NCI-H2171 treated with DMSO at 0.1 percent for 48 hours (cell line): ENCODE results near the gene PBX4.
"Not testable (repeated sequence)": the region's sequence is repeated elsewhere in the genome, so short reads cannot be mapped to it uniquely, and the experiment has no call there.

Experiments
- DNase-seq: peaks from one replicate; lab custom pipeline; 2025; lab: John Stamatoyannopoulos, UW

PBX4 gene

DNA sequence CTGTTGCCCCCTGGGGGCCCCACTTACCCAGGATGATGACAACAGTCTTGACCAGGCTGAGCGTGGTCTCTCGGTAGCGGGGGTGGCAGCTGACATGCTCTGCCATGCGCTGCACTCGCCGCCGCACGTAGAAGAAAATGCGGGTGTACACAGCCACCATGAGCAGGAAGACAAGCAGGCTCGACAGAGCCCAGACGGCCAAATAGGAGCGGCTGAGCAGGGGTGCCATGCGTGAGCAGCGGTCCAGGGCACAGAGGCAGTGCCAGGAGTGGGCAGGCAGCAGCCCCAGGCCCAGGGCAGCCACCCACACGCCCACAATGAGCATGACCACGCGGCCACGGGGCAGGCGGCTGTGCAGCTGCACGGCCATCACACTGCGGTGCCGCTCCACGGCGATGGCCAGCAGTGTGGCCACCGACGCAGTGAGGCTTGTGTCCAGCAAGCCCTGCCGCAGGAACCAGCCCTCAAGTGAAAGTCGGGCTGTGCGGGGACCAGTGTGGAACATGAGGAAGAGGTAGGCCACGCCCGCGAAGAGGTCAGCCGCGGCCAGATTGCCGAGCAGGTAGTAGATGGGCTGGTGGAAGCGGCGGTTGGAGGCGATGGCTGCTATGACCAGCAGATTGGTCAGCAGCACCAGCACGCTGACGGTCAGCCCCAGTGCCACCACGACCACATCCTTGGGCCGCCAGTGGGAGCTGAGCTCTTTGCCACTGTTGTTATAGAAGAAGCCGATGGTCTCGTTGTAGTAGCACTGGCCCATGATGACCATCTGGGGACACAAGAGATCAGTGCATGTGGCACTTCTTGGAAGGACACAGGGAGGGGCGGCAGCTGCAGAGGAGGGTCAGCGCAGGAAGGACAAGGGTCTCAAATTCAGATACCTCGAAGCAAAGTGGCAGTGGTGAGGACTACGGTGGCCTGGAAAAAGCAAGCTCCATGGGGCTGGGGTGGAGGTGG is 8.3 kb upstream of the PBX4 start:
- no peak for DNase-seq

DNA sequence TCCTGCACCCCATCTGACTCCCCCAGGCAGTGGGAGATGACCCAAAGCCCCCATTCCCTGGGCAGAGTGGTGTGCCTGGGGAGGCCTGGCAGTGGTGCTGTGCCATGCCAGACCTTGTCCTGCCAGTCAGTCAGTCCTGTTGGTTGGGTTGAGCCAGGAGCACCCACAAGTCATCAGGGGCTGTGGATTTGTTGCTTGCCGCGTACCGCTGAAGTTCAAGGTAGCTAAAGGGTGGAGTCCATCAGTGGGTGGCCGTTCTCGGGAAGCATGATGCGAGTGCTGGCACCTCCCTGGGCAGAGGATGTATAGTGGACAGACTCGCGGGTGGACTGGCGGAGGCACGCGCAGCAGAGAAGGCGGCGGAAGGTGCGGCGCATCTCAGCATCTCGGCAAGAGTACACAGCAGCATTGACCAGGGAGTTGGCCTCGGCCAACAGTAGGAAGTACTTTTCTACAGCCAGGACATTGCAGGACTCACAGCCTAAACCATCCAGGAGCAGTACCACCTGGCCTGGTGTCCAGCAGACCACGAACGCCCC is 5.6 kb upstream of the PBX4 start:
- DNase-seq, result no peak

DNA sequence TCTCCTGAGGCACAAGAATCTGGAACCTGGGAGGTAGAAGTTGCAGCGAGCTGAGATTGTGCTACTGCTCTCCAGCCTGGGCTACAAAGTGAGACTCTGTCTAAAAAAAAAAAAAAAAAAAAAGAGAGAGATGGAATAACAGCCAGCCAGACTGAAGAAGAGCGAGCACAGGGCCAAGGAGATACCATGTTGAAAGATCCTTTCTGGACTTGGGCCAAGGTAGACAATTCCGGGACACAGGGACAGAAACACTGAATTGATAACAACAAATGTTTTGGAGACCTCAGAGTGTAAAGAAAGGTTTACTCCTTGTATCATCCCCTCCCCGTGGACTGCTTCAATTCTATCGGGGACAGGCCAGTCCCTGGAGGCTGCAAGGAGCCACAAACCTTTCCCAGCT is 4.9 kb upstream of the PBX4 start:
- DNase-seq, result no peak

DNA sequence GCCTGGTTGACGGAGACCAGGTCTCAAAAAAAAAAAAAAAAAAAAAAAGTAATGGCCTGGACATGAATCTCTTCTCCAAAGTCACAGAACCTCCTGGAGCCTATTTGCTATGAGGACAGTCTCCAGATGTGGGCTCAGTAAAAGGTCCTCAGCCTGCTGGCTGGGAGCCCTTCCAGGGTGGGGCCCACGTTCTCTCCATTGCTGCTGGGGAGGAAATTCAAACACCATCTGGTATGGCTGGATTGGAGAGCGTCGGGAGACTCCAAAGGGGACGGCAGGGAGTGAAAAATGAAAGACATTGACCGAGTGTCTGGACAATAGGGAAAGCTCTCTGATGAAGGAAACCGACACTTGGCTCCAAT is 1.3 kb upstream of the PBX4 start:
- DNase-seq, result no peak

DNA sequence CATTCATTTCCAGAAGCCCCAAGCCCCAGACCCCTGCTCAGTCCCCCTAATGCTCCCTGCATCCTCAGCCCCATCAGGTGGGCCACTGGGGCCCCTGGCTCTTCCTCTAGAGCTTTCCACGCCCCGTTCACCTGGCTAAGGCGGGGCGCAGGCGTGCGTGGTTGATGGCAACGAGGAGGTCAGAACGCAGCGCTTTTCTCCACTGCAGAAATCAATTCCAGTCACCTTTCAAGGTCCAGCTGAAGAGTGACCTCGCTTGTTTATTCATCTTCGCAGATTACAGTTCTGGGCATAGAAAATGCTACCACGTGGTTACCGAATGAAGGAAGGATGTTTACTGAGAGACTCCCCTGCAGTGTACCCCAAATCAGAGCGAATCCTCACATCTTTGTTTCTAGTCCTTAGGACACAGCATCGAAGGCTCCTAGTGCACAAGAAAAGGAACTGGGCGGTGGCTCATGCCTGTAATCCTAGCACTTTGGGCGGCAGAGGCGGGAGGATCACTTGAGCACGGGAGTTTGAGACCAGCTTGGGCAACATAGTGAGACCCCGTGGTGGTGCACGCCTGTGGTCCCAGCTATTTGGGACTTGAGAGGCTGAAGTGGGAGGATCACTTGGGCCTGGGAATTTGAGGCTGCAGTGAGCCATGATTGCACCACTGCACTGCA is 828 bp upstream of the PBX4 start:
- no peak for DNase-seq

DNA sequence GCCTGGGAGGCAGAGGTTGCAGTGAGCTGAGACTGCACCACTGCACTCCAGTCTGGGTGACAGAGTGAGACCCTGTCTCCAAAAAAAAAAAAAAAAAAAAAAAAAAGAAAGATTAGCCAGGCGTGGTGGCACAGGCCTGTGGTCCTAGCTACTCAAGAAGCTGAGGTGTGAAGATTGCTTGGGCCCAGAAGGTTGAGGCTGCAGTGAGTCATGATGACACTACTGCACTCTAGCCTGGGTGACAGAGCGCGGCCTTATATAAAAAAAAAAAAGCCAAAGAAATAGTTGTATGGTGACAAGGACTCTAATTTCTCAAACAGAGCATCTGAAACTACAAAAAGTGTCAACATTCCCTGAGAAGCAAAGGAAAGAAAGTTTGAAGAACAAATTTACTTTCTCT is 3.4 kb downstream of the PBX4 start:
- DNase-seq, result no peak

DNA sequence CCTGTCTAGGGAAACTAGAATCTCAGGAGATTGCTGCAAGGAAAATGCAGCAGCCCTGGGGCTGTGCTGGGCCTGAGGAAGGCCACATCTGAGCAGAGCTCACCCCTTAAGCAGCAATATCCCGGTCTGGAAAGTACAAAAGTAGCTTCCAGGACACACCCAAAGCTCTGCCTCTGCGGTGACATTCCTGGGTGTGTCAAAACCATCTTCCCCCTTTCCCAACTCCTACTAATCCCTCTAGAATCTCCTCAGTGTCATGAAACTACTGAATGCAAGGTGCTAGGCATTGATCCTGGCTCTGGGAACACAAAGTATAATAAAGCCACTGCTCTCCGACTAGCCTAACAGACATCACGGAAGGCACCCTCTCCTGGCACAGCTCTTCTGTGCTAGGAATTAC is 5.0 kb downstream of the PBX4 start:
- no peak for DNase-seq

DNA sequence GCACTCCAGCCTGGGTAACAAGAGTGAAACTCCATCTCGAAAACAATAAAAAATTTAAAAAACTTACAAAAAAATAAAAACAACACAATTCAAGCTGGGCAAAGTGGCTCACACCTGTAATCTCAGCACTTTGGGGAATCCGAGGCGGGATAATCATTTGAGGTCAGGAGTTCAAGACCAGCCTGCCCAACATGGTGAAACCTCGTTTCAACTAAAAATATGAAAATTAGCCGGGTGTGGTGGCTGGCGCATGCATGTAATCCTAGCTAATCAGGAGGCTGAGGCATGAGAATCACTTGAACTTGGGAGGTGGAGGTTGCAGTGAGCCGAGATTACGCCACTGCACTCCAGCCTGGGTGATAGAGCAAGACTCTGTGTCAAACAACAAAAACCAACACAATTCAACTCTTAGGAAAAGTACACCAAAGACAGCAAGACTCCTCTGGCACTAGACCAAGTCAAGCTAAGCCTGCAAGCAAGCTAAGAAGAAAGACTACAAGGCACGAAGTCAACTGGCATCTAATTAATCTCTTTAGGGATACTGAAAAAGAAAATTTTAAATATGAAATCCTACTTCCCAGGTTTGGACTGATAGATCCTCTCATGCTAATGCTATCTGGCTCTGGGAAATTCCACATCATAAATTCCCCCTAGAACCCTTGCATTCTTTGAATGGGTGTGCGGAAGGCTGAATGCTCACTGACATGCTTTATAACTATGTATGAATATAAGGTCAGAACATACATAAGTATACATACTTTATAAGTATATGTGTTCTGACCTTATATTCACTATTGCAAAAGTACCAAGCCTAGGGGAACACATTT is 7.9 kb downstream of the PBX4 start:
- DNase-seq, result no peak

DNA sequence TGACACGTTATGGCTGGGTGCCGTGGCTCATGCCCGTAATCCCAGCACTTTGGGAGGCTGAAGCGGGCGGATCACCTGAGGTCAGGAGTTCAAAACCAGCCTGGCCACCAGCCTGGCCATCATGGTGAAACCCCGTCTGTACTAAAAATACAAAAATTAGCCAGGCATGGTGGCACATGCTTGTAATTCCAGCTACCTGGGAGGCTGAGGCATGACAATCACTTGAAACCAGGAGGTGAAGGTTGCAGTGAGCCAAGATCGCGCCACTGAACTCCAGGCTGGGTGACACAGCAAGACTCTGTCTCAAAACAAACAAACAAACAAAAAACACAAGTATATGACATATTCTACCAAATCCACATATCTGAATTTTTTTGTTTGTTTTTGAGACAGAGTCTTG is 11.8 kb downstream of the PBX4 start:
- DNase-seq, result not testable (repeated sequence)

DNA sequence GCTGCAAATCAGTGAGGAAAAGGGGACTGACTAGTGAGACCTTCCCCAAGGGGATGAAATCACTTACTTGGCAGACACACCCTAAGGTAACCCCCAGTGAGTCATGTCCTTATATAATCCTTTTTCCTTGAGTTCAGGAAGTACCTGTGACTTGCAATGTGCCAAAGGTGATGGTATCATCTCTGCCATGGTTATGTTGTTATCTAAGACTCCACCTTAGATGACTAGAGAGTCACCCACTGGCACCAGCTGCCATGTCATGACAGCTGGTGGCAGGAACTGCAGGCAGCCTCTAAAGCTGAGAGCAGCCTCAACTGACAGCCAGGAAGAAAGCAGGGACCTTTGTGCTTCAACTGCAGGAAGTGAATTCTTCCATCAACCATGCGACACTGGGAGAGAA is 12.5 kb downstream of the PBX4 start:
- peak; percentile 83 for DNase-seq

DNA sequence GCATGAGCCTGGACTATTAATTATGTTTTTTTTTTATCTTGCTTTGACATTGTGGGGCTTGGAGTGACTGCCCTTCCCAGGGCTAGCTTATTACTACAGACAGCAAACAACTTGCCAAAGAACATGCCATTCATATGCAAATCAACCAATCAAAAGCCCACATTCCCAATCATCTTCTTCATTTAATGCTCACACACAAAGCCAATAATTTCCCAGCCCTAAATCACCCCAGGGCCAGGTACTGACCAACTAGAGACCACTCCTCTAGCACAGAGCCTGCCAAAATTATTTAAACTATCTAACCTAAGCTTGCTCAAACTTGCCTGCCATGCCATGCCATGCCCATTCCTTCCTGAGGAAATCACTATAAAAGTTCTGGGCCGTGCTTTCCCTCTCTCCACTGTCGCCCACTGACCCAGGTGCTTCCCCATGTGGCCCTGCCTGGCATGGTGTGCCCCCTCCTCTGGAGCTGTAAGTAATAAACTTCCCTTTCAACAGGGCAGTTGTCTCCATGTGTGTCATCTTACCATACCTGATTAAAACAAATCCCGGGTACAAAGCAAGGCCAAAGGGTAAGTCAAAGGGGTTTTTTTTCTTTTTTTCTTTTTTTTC is 15.7 kb downstream of the PBX4 start:
- DNase-seq, result no peak

DNA sequence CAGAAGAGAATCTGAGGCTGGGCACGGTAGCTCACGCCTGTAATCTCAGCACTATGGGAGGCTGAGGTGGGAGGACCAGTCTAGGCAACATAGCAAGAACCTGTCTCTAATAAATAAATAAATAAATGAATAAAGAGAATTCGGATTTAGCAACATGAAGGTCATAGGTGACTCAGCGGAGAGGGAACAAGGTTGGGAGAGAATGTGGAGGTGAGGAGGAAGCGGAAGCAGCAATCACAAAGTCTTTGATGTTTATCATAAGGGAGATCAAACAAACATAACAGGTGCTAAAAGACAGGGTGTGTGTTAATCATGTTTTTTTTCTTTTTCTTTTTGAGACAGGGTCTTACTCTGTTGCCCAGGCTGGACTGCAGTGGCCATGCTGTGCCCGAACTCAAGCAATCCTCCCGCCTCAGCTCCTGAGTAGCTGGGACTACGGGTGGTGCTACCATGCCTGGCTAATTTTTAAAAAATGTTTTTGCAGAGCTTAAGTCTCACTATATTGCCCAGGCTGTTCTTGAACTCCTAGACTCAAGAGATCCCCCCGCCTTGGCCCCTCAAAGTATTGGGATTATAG is 16.3 kb downstream of the PBX4 start:
- no peak for DNase-seq

DNA sequence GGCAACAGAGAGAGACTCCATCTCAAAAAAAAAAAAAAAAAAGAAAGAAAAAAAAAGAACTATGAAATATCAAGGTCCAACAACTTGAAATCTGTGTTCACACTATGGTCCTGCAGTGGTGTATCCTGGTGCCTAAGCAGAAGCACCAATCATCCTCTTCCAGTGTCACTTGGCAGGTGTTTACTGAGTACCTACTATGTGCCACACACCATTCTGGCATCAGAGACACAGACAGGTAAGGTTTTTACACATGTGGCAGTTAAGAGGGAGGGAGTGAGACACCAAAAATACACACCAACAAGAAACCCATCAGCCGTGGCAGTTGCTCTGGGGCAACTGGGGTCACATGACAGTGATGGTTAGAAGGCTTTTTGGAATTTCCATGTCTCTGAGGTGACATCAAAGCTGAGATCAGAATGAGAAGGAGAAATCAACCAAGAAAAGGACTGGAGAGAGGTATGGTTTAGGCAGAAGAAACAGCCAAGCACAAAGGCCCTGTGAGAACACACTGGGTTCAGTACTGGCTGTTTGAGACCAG is 17.6 kb downstream of the PBX4 start:
- no peak for DNase-seq

DNA sequence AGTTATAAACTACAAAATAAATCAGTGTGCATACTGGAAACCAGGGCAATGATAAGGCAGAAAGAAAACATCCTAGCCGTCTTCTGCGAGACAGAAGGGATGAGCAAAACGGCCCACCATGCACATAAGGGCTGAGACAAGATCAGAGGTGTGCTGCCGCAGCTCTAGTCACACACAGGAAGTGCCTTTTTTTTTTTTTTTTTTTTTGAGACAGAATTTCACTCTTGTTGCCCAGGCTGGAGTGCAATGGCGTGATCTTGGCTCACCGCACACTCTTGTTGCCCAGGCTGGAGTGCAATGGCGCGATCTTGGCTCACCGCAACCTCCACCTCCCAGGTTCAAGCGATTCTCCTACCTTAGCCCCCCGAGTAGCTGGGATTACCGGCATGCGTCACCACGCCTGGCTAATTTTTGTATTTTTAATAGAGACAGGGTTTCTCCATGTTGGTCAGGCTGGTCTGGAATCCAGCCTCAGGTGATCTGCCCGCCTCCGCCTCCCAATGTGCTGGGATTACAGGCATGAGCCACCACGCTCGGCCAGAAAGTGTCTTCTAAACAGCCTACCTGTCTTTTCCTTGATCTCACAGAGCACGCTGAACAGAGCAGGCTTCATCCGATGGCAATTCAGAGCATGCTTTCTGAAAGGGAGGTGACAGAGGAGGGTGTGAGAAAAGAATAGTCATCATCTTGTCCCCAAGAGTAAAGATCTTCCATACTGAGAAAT is 19.6 kb downstream of the PBX4 start:
- not testable (repeated sequence) for DNase-seq

DNA sequence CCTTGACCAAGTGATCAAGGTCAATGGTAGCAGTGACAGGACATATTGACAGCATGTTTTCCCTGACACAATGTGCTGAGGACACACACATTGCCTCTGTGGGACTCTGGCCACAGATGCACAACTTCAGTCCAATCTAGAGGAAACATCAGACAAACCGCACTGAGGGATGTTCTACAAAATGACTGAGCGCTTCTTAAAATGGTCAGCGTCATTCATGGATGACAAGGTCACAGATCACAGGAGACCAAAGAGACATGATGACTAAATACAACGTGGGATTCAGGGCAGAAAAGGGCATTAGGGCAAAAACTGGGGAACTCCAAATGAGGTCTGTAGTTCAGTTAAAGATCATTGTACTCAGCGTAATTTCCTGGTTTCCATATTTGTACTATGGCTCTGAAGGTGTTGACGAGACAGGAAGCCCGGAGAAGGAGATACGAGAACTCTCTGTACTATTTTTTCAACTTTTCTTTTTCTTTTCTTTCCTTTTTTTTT is 20.6 kb downstream of the PBX4 start:
- no peak for DNase-seq

DNA sequence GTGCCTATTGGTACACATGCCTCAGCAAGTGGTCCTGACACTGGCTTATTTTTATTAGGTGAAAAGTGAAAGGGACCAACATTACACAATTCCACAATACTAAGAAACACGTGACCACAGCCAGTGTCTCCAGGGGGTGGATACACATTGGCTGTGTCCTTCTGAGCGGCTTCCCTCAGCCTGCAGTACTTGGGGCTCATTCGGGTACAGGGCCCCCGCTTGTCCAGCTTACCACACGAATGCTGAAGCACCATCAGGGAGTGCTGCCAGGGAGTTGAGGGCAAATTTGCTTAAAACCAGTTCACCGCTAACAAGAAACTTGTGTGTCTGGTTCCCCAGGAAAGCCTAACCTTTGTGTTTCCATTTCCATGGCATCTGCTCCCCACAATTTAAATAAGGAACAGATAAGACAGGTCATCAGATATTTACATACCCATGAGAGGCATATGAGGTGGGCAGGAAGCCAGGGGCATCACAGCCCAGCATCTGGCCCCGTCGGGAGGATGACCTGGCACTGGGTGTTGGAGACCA is 23.3 kb downstream of the PBX4 start:
- peak; percentile 33 for DNase-seq

DNA sequence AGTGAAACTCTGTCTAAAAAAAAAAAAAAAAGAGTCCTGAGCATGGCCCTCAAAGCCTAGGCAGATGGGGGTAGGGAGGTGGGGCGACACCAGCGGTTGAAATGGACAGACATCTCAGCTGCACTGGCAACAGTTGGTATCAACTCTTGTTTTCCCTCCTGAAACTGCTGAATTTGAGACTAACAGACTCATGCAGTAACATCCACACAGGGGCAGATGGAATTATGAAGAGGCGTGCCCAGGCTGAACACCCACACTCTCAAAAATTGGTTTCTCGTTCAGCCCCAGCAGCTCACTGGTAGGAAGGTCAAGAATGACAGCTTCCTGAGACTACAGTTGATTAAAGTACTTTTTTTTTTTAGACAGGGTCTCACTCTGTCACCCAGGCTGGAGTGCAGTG is 24.1 kb downstream of the PBX4 start:
- peak; percentile 82 for DNase-seq

DNA sequence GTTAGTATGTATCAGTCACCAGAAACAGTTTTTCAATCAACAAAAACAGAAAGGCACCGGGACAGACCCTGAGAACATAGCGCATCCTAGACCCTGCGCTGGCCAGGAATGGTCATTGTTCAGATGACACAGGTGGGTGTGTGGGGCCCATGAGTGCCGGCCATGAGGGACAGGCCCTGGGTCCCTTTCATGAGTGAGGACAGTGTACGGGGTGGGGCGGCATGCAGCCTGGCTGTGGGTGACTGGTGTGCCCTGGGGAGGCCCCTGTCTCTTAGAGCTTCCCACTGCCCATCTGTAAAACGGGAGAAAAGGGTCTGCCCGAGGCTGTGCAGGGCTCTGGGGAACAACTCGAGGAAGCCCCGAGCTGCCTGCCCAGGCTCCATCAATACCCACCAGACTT is 25.8 kb downstream of the PBX4 start:
- DNase-seq, result no peak

DNA sequence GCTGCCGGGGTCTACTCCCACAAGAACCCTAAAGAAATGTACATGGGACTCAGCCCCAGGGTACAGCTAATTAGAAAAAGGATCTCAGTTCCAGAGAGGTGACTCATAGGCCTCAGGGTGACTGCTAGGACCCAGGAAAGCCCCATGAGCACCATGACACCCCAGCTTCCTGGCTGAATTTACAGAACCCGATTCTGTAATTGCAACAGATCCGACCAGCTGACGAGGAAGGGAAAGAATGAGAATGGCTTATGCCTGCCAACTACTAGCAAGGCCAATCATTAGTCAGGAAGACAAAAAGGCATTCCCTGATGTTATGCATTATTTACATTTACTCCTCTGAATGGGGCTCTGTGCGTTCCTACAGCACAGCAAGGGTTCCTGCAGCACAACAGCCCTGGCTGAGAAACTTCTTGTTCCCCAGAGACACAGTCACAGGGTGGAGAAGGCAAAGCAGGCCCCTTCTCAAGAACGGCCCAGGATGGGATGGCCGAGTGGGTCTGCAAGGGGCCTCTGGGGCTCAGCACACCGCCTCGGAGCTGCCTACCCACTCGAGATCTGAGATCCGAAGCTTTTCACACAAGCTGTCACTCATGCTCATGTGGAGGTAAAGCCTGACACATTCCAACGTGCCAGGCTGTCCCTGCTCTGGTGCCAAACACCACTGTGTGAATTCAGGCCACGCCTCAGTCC is 27.2 kb downstream of the PBX4 start:
- no peak for DNase-seq

DNA sequence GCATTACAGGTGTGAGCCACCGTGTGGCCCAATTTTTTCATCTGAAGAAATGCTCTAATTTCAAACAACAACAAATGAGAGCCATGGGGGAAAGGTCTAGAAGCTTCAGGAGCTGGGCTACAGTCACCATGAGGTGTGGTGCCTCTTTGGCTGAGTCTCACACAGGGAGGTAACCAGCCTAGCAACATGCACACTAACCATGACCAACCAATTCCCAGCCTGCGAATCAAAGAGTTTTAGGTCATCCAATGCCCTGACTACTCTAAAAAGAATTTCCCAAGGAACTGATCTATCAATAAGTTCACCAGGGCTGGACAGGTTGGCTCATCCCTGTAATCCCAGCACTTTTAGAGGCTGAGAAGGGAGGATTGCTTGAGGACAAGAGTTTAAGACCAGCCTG is 29.9 kb downstream of the PBX4 start:
- DNase-seq, result no peak
